ENCODE measurements around the gene OR51B6.

GRCh38 chr11:5304046-5304445 is 47.3 kb upstream of the OR51B6 start:
- TF ChIP-seq CTCF (IDR thresholded peaks at IDR 0.05; ENCODE audit: extremely low read depth in 1 of 2, insufficient read depth in 1 of 2, low read depth in 1 of 2, low read length in 2 of 2), result no peak
- TF ChIP-seq JUN (IDR thresholded peaks at IDR 0.05; ENCODE audit: borderline replicate concordance, insufficient read depth, insufficient read length, low read depth), result no peak
- TF ChIP-seq EZH2 (IDR thresholded peaks at IDR 0.05; ENCODE audit: borderline replicate concordance, low read depth, low read length, severe bottlenecking), result no peak
